ENCODE measurements around the gene BATF2.
"Not testable (repeated sequence)": the region's sequence is repeated elsewhere in the genome, so short reads cannot be mapped to it uniquely, and the experiment has no call there.

Gene BATF2

GRCh38 chr11:64990222-64990923 is 6.4 kb downstream of the BATF2 start:
- H3K27me3 ChIP-seq (ENCODE audit: insufficient read depth, poor library complexity, severe bottlenecking), result no peaks in the 10 kb centered on the region
- peak overlapping the region; percentile 29 for H3K27ac ChIP-seq (replicated peaks)
- DNase-seq (ENCODE audit: low read depth in 1 of 2, low spot score in 1 of 2), result peak in 1 of 2 experiments; percentile 54
- no peak overlapping the region for H3K4me3 ChIP-seq (replicated peaks; ENCODE audit: insufficient read depth, low read length)
- TF ChIP-seq SPI1 (IDR thresholded peaks at IDR 0.05; ENCODE audit: borderline replicate concordance, low read depth) (no peak), GABPA (IDR thresholded peaks at IDR 0.05; ENCODE audit: low read depth) (no peak), POLR2AphosphoS5 (IDR thresholded peaks at IDR 0.05; ENCODE audit: low read depth) (no peak), REST (IDR thresholded peaks at IDR 0.05; ENCODE audit: insufficient replicate concordance, low read depth) (no peak)
- TF ChIP-seq, protein P1, sequence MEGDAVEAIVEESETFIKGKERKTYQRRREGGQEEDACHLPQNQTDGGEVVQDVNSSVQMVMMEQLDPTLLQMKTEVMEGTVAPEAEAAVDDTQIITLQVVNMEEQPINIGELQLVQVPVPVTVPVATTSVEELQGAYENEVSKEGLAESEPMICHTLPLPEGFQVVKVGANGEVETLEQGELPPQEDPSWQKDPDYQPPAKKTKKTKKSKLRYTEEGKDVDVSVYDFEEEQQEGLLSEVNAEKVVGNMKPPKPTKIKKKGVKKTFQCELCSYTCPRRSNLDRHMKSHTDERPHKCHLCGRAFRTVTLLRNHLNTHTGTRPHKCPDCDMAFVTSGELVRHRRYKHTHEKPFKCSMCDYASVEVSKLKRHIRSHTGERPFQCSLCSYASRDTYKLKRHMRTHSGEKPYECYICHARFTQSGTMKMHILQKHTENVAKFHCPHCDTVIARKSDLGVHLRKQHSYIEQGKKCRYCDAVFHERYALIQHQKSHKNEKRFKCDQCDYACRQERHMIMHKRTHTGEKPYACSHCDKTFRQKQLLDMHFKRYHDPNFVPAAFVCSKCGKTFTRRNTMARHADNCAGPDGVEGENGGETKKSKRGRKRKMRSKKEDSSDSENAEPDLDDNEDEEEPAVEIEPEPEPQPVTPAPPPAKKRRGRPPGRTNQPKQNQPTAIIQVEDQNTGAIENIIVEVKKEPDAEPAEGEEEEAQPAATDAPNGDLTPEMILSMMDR (IDR thresholded peaks at IDR 0.05; ENCODE audit: insufficient read depth, low read length), result no peak

GRCh38 chr11:64989416-64989815 is 7.4 kb downstream of the BATF2 start:
- no peak overlapping the region for H3K27ac ChIP-seq (replicated peaks)
- TF ChIP-seq REST (IDR thresholded peaks at IDR 0.05; ENCODE audit: insufficient replicate concordance, low read depth), result no peak
- H3K4me3 ChIP-seq (replicated peaks; ENCODE audit: insufficient read depth, low read length), result no peak overlapping the region
- H3K27me3 ChIP-seq (ENCODE audit: insufficient read depth, poor library complexity, severe bottlenecking), result no peaks in the 10 kb centered on the region
- no peak for DNase-seq (ENCODE audit: low read depth in 1 of 2, low spot score in 1 of 2)

DNA sequence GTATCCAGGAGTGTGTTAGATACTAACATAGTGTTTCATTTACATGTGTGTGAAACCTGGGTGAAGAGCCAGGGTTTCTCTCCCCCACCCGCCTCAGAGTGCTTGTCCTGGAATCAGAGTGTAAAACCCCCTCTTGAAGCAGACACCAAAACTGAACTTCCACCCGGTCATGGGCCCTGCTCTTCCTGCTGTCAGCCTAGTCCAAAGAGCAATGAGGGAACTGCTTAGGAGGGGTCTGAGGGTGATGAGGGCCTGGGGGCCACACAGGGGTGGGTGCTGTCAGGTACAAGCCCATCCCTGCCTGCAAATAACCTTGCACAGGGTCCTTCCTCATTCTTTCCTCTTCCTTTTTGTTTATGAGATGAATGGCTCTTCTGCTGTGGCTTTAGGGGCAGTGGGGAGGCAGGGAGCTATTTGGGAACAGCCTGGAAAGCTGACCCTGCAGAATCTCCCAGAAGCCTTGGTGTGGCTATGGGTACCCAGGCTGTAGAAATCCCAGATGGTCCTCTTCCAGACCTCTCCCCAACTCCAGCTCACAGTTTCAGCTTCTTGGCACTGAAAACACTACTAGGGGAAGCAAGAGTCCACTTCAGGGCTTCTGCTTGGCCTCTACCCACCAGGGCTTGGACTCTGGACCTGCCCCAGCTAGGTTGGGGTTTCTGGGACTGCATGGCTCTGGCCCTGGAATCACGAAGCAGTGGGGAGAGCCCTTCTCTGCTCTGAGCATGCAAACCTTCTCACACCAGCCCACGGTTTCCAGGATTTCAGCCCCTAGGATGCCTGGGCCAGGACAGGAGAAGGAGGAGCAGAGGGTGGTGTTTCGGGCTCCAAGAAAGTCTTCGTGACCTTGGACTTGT is 8.5 kb downstream of the BATF2 start:
- Histone ChIP-seq H3K4me3 (replicated peaks; ENCODE audit: insufficient read depth, low read length) (no peak overlapping the region), H3K27ac (replicated peaks) (no peak overlapping the region), H3K27me3 (ENCODE audit: insufficient read depth, poor library complexity, severe bottlenecking) (no peaks in the 10 kb centered on the region)
- DNase-seq (ENCODE audit: low read depth in 1 of 2, low spot score in 1 of 2), result no peak
- TF ChIP-seq SPI1 (IDR thresholded peaks at IDR 0.05; ENCODE audit: borderline replicate concordance, low read depth) (no peak), REST (IDR thresholded peaks at IDR 0.05; ENCODE audit: insufficient replicate concordance, low read depth) (no peak)

GRCh38 chr11:64983339-64983738 is 13.4 kb downstream of the BATF2 start:
- not testable (repeated sequence) for DNase-seq (ENCODE audit: low read depth in 1 of 2, low spot score in 1 of 2); H3K27me3 ChIP-seq (ENCODE audit: insufficient read depth, poor library complexity, severe bottlenecking); H3K4me3 ChIP-seq (replicated peaks; ENCODE audit: insufficient read depth, low read length); H3K27ac ChIP-seq (replicated peaks)
